ENCODE results near the gene CAMTA1. TPM values are rescaled to one million over a fixed set of nuclear protein-coding genes. Genes with fewer than 3 reads are reported as not detected.

The CAMTA1 gene
- total RNA-seq, 1 experiment from 2014 or later, result 219 TPM

GRCh38 chr1:7190261-7190660 is 405.0 kb downstream of the CAMTA1 start:
- no peak for DNase-seq (ENCODE audit: low read depth)

DNA sequence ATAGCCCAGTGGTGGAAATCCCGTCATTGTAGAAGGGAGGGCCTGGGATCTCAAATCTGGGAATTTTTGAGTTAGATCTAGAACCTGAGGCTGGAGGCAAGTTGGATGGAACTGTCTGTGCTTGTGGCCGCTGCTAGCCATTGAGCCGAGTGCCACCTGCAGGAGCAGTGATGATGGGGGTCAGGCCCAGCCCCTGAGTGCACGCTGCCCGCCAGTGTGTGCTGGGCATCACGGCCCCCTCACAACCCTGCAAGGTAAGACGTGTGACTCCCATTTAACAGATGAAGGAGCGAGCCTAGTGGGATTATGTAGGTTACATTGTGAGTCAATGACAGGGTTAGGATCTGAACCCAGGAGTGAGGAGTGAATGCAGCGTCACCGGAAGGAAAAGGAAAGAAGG is 407.2 kb downstream of the CAMTA1 start:
- no peak for DNase-seq (ENCODE audit: low read depth)

GRCh38 chr1:7196036-7196911 is 411.0 kb downstream of the CAMTA1 start:
- DNase-seq (ENCODE audit: low read depth), result no peak

DNA sequence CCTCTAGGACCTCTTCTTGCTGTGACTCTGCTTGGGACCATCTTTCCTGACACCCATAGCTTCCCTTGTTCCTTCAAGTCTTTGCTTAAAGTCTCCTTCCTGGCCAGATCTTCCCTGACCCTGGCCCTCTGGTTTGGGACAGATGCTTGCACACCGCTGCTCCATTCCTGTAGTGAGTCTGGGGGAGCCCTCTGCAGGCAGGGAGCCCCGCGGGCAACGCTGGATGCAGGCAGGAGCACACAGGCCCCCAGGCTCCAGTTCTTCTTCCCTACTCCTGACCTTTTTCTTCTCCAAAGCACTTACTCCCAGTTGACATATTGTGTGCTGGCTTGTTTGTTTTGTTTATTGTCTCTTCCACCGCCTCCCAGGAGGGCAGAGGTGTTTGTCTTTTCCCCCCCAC is 413.4 kb downstream of the CAMTA1 start:
- no peak for DNase-seq (ENCODE audit: low read depth)

GRCh38 chr1:7199077-7199779 is 414.0 kb downstream of the CAMTA1 start:
- DNase-seq (ENCODE audit: low read depth), result no peak

DNA sequence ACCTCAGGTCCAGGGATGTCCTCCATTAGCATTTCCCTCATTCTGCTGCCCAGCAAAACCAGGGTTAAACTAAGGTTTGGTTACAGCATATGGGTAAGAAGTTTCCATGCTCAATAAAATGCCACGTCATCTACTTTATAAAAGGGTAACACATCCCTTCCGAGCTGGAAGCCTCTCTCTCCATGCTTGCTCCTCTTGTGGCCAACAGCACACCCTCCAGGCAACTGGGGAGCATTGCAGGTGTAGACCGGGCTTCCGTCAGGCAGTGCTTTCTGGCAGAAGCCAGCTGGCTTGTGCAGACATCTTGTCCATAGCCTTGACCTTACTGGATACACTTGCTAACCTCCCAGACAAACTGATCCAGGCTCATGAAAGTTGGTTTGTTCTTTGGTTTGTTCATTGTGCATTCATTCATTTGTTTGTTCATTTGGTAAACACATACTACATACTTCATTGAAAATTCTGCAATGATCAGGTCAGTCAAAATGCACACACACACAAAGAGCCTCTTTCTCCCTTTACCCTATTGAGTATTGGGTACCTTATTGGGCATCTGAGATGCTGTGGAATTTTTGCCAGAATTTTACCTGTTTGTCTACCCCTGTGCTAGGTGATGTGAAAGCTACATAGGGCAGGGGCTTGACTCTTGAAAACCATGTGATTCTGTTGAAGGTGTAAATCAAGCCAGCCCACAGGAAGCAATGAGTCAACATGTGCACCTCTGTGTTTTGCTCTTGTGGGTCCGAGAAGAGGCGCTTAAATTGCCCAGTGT is 422.8 kb downstream of the CAMTA1 start:
- peak; percentile 63 for DNase-seq (ENCODE audit: low read depth)

DNA sequence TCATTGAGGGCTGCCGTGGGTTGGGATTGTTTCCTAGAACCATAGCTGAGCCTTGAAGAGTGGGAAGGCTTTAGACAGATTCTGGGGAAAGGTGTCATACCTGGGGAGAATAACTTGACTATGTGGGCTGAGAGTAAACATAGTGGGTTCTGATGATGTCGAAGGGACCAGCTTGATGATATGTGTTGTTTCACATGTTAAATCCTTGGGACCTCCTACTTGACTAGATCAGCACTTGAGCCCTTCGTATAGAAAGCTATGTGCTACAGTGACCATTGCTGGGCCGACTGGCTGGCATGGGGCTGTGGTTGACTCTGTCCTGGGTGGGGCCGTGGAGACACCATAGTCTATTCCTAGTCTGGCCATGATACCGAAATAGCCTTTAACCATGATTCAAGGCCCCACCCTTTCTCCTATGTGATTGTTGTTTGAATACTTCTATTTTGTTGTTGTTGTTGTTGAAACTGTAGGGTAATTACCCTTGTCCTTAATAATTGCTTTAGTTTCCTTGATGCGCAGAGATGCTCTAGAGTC is 423.5 kb downstream of the CAMTA1 start:
- no peak for DNase-seq (ENCODE audit: low read depth)

DNA sequence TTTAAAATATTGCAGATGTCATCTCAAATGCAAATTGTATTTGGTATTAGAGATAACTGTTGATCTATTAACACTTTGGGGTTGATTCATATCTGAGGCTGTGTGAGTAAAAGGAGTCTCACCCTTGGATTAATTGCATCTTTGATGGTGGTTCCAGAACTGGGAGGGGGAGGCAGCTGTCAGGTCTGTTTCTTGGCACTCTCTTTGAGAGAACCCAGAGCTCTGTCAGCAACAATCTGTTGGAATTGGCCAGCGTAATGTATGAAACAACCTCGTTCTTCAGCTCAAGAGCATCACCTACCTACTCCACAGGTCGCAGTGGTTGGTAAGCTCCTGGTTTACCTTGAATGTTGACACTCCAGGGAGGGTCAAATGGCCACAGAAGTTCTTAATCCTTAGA is 424.1 kb downstream of the CAMTA1 start:
- DNase-seq (ENCODE audit: low read depth), result no peak

- DNase-seq (ENCODE audit: low read depth), result peak; percentile 59
Observed at GRCh38 chr1:7218210-7218832, 433.1 kb downstream of the CAMTA1 start.

- no peak for DNase-seq (ENCODE audit: low read depth)
Observed at GRCh38 chr1:7219031-7219430, 433.8 kb downstream of the CAMTA1 start.

DNA sequence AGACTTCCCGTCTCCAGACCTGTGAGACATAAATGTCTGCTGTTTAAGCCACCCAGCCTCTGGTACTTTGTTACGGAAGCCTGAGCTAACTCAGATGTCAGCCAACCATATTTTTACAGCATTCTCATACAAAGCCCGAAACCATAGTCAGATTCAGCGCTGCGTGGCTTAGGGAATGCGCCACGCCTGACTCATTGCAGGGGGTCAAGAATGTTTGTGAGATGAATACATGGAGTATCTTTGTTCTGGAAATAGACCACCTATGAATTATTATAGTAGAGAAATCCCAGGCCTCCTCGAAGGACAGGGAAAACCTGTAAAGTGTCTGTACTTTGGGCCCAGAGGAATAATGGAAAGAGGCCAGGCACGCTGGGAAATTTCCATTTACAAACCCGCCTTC is 434.8 kb downstream of the CAMTA1 start:
- DNase-seq (ENCODE audit: low read depth), result peak; percentile 94

DNA sequence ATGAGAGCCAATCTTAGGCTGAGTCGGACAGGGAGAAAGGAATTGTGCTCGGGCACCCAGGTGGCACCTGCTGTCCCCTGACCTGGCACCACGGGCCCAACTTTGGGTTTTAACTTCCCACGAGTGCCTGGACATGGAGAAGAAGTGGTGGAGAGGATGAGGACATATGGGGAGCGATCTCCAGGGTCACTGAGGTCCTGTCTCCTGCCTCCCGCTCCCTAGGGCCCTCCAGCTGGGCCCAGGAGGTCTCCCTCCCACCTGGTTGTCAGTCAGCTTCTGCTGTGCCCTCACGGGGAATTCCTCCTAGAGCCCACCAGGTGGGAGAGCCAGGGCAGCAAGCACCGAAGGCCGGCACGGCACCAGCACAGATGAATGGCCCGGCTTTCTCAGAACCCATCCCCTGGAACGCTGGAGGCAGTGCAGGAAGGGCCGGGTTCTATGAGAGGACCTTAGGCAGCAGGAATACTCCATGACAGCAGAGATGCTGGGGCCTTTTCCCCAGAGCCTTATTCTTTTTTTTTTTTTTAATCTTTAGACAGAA is 435.5 kb downstream of the CAMTA1 start:
- no peak for DNase-seq (ENCODE audit: low read depth)

DNA sequence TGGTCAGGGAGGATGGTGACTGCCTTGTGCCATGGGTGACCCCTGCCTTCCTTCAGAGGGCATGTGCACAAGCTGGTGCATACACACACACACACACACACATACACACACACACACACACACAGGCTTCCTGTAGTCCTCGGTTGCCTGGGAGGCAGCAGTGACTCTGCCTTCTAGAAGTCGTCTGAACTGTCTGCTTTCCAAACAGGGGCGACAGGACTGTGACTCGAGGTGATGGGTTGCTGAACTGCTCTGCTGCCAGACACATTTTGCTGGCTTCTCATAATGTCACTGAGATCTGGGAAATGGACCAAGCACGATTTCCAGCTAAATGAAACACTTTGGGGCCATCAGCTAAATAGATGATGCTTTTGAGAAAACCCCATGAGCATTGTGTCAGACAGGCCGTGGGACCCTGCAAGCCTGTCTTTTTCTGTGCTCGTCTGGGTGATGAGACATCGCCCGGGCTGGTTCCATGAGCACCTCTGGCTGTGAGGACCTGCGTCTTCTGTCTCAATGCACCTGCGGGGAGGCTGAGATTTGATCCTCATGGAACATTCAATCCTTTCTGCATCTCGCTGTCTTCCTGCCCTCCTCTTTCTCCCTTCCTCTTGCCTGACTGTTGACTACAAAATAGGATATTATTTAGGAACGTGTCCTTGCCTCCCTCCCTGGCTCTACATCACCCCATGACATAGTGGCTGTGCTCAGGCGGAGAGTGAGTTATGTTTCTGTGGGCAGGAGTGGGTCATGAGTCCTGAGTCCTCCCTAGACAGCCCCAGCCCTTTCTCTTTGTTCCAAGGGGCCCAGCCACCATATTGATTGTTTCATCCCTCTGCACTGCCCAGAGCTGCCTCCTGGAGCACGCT is 436.8 kb downstream of the CAMTA1 start:
- DNase-seq (ENCODE audit: low read depth), result peak; percentile 60

DNA sequence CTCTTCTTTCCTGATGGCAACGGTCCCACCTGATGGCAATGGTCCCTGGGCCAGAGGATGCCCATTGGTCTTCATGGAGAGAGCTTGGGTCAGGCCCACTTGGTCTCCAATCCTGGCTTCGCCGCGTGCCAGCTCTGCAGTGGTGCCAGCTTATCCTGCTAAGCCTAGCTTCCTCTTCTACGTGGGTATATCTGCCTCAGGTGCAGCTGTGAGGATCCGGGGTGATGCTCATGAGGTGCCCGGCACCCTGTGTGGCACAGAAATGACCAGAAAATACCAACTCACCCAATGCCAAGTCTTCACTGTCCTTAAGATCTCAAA is 437.4 kb downstream of the CAMTA1 start:
- no peak for DNase-seq (ENCODE audit: low read depth)

DNA sequence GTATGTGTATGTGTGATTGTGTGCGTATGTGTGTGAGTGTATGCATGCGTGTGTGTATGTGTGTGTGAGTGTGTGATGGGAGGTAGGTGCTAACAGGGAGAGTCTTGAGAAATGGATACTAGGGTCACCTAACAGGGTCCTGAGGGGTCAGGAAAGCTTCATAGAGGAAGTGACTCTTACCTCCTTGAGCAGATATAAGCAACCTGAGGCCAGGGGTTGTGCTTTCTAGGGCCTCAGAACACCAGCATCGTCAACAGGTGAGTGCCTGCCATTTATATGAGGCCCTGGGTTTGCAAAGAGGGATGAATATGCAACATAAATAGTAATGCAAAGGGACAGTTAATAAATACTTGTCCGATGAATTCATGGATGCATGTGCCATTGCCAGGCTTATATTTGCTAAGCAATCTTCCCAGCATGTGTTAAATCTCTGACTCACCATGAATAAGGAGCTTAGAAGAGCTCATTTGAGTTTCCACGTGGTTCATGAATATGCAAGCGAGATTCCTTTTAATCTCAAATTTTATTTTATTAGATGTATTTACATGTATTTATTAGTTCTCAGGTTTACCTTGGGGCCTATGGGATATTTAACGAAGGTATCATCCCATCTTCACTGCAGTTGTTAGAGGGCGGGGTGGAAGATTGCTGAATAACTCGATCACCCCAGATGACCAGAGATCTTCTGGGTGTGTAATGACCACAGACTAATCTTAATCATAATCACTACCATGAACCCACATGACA is 438.3 kb downstream of the CAMTA1 start:
- DNase-seq (ENCODE audit: low read depth), result peak; percentile 88

- no peak for DNase-seq (ENCODE audit: low read depth)
Observed at GRCh38 chr1:7224081-7224534, 438.9 kb downstream of the CAMTA1 start.

GRCh38 chr1:7224644-7225043 is 439.4 kb downstream of the CAMTA1 start:
- DNase-seq (ENCODE audit: low read depth), result no peak

DNA sequence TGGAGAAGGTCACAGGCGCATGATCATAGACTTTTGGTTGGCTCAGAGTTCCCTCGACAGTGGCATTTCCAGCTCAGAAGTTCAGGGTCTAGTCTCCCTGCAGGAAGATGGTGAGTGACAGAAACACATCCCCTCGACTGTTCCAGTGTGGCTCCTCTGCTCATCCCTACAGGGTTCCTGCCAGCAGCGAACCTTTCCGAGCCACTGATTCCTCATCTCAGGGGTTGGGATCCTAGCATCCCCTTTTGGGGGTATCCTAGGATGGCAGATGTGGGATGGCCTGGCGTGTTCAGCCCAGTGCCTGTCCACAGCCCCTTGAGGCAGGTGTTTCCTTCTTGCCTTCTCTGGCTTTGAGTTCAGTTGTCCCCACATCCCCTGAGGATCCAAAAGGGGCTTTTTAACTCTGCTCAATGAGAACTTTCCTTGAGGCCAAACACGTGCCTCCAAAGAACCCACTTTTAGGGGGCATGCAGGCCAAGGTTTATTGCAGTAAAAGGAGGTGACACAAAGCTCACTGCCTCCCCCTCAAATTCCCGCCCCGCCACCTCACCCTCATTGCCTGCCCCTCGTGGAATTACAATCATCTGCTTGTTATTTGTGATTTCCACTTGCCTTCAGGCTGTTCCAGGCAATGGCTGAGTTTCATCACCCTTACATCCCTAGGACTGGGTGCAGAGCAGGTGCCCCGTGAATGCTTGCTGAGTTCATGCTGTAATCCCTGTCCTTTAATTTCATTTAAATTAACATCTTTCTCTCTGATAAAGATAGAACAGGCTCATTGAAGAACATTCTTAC is 440.7 kb downstream of the CAMTA1 start:
- no peak for DNase-seq (ENCODE audit: low read depth)

DNA sequence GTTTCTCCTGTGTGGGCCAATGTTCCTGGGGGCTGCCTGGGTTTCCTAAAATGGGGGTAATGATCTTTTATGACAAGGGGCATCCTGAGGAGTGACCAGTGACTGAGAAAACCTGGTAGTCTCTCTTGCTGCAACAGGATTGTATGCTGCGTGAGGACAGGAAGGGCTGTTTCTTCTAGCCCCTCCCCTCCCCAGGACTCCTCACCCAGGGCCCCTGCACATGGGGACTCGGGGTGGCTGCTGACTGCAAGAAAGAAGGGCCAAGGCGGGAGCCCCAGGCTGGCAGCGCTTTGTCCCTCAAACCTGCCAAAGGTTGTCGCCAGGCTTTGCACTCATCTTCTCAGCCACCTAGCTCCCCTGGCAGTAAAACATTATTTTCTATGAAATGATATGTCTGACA is 442.4 kb downstream of the CAMTA1 start:
- no peak for DNase-seq (ENCODE audit: low read depth)
